UCSD-AML1 (cell line): ENCODE measurements around the gene N4BP3.

Experiments used
- DNase-seq: peaks from one replicate; lab custom pipeline; 2025; ENCODE audit not compliant: unreplicated experiment; lab: John Stamatoyannopoulos, UW

The N4BP3 gene

DNA sequence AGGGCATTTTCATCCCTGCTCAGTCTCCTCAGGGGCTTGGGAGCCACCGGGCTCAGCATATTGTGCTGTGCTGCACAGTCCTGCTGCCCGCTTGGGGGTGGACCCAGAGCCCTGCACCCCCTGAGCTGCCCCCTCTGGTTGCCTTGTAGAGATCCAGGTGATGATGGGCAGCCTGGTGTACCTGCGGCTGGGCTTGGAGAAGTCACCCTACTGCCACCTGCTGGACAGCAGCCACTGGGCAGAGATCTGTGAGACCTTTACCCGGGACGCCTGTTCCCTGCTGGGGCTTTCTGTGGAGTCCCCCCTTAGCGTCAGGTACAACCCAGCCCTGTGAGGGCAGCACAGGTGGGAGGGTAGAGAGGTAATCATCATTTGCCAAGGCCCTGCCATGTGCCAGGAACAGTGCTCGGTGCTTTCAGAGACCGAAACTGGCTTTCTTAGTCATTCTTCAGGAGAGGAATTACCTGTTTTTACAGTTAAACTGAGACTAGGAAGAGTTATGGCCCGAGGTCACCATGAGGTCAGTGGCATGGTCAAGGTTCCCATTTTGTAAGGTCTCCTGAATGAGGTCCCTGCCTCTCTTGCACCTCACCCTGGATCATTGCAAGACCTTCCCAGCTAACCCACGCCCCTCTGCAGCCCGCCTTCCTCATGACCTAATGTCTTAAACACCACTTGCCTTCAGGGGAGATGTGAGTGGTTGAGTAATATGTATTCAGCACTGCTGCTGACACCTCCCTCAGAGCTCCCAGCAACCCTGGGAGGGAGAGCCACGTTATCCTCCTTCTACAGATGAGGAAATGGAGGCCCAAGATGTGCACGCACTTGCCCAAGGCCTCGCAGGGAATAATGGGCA, 32.9 kb downstream of the N4BP3 start:
- DNase-seq, result peak; percentile 48

GRCh38 chr5:178147406-178147805, 34.1 kb downstream of the N4BP3 start:
- no peak for DNase-seq

- no peak for DNase-seq
Measured at GRCh38 chr5:178149199-178149932, 36.0 kb downstream of the N4BP3 start.

DNA sequence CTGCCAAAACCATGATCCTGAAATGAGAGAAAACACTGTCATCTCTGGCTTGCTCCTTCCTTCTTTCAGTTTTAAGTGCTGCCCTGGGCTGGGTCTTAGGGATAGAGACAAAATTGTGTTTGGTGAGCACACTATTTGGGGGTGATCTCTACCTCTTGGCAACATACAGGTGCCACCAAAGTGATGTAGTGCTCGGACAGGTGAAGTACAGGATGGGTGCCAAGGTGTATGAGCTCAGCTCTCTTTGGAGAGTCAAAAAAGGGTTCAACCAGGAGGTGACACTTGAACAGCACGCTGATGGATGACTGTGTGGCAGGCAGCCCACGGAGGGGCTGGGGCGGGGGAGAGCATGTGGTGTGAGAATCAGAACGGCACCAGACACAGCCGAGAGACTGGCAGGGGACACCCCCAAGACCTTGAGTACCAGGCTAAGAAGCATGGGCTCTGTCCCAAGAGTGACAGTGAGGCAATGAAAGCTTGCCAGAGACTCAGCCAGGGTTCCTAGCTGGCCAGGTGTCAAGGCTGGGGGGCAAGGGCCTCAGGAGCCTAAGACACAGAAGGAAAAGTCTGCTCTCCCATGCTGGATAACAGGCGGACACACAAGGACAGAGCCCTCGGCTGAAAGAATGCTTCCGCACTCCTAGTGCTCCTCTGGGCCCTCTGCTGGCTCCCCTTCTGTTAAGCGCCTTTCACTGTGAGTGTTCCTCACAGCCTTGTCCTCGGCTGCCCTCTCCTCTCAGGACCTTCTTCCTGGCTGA, 37.8 kb downstream of the N4BP3 start:
- no peak for DNase-seq

DNA sequence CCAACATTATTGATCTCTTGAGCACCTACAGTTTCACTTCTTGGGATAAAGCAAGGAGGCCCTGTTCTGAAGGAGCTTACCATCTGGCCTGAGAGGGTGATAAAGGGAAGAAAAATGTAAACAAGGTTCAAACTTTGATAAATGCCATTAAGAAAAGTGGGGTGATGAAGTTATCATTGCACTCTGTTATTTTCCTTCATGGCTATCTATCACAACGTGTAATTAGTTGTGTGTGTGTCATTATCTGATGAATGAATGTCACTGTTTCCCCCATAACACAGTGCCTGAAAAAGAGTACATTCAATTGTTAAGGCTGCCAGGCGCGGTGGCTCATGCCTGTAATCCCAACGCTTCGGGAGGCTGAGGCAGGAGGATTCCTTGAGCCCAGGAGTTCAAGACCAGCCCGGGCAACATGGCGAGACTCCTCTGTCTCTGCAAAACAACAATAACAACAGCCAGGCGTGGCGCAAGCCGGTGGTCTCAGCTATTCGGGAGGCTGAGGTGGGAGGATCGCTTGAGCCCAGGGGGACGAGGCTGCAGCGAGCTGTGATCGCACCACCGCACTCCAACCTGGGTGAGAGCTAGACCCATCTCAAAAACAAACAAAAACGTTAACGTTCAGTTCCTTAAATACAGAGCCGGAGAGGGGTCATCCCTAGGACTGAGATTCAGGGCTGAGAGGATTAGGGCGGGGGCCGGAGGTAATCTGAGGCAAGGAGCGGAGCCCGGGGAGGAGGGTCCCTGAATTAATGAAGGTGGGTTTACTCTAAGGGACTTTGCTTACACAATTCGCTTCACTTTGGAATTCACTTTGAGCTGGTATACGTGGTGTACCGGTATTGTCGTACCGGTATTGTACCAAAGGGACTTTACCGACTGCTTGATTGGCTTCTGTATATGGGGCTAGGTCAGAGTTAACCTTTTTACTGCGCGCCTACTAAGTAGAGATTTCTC, 39.4 kb downstream of the N4BP3 start:
- DNase-seq, result no peak

- peak; percentile 99 for DNase-seq
Measured at GRCh38 chr5:178153530-178154340, 40.4 kb downstream of the N4BP3 start, which contains the start of gene NHP2. NHP2 (minus strand) TSS chr5:178153885; CDS start chr5:178153817, 68 bp downstream.

DNA sequence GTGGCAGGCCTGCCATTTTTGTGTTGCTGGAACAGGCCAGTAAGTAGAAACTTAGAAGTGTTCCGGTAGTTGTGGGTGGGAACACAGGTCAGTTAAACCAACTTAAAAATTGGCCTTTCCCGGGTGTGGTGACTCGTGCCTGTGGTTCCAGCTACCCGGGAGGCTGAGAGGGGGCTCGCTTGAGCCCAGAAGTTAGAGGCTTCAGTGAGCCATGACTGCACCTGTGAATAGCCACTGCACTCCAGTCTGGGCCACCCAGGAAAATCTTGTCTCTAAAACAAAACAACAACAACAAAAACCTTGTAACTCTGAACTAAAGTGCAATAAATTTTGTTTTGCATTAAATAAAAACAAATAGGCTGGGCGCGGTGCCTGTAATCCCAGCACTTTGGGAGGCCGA, 41.7 kb downstream of the N4BP3 start:
- DNase-seq, result no peak

DNA sequence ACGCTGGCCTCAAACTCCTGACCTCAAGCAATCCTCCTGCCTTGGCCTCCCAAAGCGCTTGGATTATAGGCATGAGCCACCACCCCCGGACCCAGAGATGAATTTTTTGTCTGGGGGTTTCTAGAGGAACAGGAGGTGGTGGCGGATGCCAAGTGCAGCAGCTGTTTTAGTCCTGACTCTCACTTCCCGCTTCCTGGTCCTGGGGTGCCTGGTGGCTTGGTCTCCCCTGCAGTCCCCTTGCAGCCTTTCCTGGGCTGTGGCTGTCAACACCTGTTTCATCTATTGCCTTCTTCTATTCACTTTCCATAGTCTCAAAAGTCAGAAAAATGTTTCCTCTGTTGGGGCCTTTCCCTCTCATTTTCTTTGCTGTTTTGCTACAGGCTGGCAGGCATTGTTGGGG, 46.8 kb downstream of the N4BP3 start:
- no peak for DNase-seq

- no peak for DNase-seq
Measured at GRCh38 chr5:178162481-178162880, 49.1 kb downstream of the N4BP3 start.

- DNase-seq, result peak; percentile 86
Measured at GRCh38 chr5:178163772-178164735, 50.7 kb downstream of the N4BP3 start.

DNA sequence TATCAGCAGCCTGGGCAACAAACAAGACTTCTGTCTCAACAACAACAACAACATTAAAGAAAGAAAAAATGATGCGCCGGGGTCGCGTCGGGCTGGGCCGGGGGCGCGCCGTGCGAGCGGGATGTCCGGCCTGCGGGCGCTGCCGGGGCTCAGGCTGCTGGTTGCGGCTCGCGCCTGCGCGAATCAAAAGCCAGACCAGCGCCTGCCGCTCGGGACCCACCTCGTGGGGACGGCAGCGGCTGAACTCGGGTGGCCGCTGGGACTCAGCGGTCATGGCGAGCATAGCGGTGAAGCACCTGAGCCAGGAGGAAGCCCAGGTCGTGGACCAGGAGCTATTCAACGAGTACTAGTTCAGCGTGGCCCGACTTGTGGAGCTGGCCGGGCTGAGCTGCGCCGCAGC, 52.2 kb downstream of the N4BP3 start:
- no peak for DNase-seq

DNA sequence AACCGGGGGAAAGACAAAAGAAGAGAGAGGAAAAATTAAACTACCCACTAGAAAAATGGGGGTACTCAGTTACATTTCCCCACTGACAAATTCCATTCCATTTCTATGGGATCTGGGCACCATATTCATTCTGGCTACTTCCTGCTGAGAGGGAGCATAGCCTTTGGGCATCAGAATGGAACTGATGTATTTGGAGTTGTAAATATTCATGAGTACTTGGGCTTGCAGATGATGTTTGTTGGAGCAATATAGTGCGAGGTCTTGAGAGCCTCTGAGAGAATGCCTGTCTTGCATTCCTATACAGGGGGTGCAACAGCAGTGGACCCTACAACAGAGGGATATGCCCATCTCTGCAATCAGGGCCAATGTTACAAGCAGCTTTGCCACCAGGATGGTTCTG, 57.1 kb downstream of the N4BP3 start:
- DNase-seq, result no peak

- no peak for DNase-seq
Measured at GRCh38 chr5:178174456-178174855, 61.1 kb downstream of the N4BP3 start.
